ACC112 (cell line): Measurements from ENCODE around the gene LPIN3.
A peak's percentile ranks its signal among the peaks of the same experiment; 100 is the strongest.
"Not testable (repeated sequence)": the region's sequence is repeated elsewhere in the genome, so short reads cannot be mapped to it uniquely, and the experiment has no call there.

Experiments
- H2AFZ ChIP-seq: fragments of 200-600 bp; sonication (generic); one replicate; pipeline ENCODE4 v1.6.0; 2017; ENCODE audit warnings: antibody characterized with exemption, low read length; ENCODE audit not compliant: unreplicated experiment
- H3K27ac ChIP-seq: fragments of 200-600 bp; sonication (generic); 2 replicates; pipeline ENCODE4 v1.5.1; 2014; ENCODE audit warnings: low read depth, mild to moderate bottlenecking, antibody characterized with exemption, low read length, moderate library complexity
- H3K27me3 ChIP-seq: fragments of 200-600 bp; sonication (generic); 2 replicates; pipeline ENCODE4 v1.6.1; 2014; ENCODE audit warnings: mild to moderate bottlenecking, antibody characterized with exemption, low read length, moderate library complexity, mixed read lengths; ENCODE audit not compliant: insufficient read depth
- H3K36me3 ChIP-seq: fragments of 200-600 bp; sonication (generic); 2 replicates; pipeline ENCODE4 v1.6.1; 2016; ENCODE audit warnings: mild to moderate bottlenecking, antibody characterized with exemption, low read length, moderate library complexity, mixed read lengths; ENCODE audit not compliant: insufficient read depth
- H3K4me1 ChIP-seq: fragments of 200-600 bp; sonication (generic); one replicate; pipeline ENCODE4 v1.6.1; 2016; ENCODE audit warnings: low read length, mixed read lengths; ENCODE audit not compliant: insufficient read depth, unreplicated experiment, control insufficient read depth
- H3K4me3 ChIP-seq: fragments of 200-600 bp; sonication (generic); 2 replicates; pipeline ENCODE4 v1.5.1; 2014; ENCODE audit warnings: mild to moderate bottlenecking, low read depth, low read length
- H3K79me2 ChIP-seq: fragments of 200-600 bp; sonication (generic); one replicate; pipeline ENCODE4 v1.6.0; 2016; ENCODE audit warnings: low read length; ENCODE audit not compliant: control insufficient read depth, unreplicated experiment, insufficient read depth

Gene LPIN3

DNA sequence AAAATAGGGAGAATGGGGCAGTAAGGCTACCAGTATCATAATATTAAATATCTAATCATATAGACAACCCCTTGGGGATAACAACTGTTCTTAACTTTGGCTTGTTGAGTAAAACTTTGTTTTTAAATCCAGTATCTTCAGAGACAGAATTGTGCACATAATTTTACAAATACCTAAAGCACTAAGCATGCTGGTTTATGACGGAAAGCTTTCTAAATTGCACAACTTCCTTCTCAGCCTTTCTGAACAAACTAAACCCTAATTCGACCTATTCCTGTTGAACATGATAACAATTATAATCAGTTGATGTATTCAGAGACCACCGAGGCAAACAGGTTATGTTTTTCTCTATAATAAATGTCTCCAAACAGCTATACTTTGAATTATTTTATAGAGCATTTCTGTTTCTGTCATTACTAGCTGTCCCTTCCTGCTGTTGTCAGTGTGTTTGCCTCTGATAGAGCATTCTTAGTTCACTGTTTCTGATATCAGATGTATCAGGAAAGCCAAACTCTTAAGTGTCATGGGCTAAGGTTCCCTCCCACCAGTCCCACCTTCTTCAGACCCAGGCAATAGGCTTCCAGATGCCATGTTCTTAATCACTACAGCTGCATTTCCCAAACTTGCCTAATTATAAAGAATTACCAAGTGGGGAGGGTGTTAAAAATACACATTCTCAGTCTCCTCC, 31.8 kb upstream of the LPIN3 start:
- H3K36me3 ChIP-seq: peaks cover 11% of the 10 kb centered on the region; the same call in 1 of the 2 replicates

GRCh38 chr20:41309817-41310216, 30.8 kb upstream of the LPIN3 start:
- H3K27ac ChIP-seq: peak overlapping the region; percentile 88
- no peaks in the 10 kb centered on the region for H3K27me3 ChIP-seq
- H3K36me3 ChIP-seq: peaks cover 11% of the 10 kb centered on the region; the same call in 1 of the 2 replicates
- no peak overlapping the region for H2AFZ ChIP-seq
- H3K79me2 ChIP-seq: peaks cover 82% of the 10 kb centered on the region
- H3K4me1 ChIP-seq: peaks cover 38% of the 10 kb centered on the region
- H3K4me3 ChIP-seq: no peak overlapping the region

More for the DNA sequence above, 31.8 kb upstream of the LPIN3 start:
- H3K27me3 ChIP-seq: no peaks in the 10 kb centered on the region
- no peak overlapping the region for H3K4me3 ChIP-seq
- H3K79me2 ChIP-seq: peaks cover 82% of the 10 kb centered on the region
- H3K27ac ChIP-seq: peak overlapping the region; percentile 88
- H3K4me1 ChIP-seq: peaks cover 38% of the 10 kb centered on the region
- no peak overlapping the region for H2AFZ ChIP-seq

GRCh38 chr20:41312009-41312408, 28.6 kb upstream of the LPIN3 start:
- H3K79me2 ChIP-seq: peaks cover 87% of the 10 kb centered on the region
- H3K4me3 ChIP-seq, H3K27ac ChIP-seq, H3K27me3 ChIP-seq, H2AFZ ChIP-seq, H3K36me3 ChIP-seq: not testable (repeated sequence)
- peaks cover 42% of the 10 kb centered on the region for H3K4me1 ChIP-seq

DNA sequence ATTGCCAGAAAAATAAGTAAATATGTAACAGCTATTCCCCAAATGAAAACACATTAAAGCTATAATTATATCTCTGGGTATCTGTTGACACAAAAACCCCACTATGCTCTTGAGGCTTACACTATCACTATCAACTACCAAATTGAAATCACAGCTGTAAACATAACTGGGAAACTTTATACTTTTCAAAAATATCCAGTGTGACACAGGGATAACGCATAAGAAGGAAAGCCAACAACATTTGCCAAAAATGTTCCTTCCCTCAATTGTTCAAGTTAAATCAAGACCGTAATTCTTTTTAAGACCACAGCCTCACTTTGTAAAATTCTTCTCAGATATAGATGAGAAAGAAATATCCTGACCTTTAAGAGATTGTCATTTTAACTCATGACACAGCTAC, 26.2 kb upstream of the LPIN3 start:
- Histone ChIP-seq H3K36me3 (peaks cover 9% of the 10 kb centered on the region; the same call in 1 of the 2 replicates), H3K27ac (peak overlapping the region; percentile 24), H3K79me2 (peaks cover 70% of the 10 kb centered on the region), H3K4me1 (peaks cover 28% of the 10 kb centered on the region), H3K27me3 (no peaks in the 10 kb centered on the region), H2AFZ (no peak overlapping the region), H3K4me3 (peak overlapping the region; percentile 32)

DNA sequence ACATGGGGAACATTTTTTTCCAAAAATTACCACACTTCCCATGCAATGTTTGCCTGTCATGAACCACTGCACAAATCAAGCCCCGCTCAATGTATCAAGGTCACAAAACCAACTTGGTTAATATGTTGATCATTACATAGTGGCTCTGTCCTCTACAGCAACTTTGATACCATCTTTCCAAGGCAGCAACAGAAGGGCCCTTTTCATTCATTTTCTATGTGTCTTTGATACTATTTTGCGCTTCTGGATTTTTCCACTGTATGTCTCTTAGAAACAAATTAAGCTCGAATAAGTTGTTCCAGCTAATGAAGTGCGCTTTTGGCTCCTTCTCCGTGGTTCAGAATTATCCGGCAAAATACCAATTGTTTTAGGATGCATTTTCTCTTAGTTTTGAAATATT, 24.6 kb upstream of the LPIN3 start:
- peak overlapping the region; percentile 84 for H3K27ac ChIP-seq
- H3K27me3 ChIP-seq: no peaks in the 10 kb centered on the region
- peaks cover 30% of the 10 kb centered on the region for H3K4me1 ChIP-seq
- H3K79me2 ChIP-seq: peaks cover 58% of the 10 kb centered on the region
- H3K36me3 ChIP-seq: peaks cover 9% of the 10 kb centered on the region; the same call in 1 of the 2 replicates
- H2AFZ ChIP-seq: no peak overlapping the region
- peak overlapping the region; percentile 83 for H3K4me3 ChIP-seq

DNA sequence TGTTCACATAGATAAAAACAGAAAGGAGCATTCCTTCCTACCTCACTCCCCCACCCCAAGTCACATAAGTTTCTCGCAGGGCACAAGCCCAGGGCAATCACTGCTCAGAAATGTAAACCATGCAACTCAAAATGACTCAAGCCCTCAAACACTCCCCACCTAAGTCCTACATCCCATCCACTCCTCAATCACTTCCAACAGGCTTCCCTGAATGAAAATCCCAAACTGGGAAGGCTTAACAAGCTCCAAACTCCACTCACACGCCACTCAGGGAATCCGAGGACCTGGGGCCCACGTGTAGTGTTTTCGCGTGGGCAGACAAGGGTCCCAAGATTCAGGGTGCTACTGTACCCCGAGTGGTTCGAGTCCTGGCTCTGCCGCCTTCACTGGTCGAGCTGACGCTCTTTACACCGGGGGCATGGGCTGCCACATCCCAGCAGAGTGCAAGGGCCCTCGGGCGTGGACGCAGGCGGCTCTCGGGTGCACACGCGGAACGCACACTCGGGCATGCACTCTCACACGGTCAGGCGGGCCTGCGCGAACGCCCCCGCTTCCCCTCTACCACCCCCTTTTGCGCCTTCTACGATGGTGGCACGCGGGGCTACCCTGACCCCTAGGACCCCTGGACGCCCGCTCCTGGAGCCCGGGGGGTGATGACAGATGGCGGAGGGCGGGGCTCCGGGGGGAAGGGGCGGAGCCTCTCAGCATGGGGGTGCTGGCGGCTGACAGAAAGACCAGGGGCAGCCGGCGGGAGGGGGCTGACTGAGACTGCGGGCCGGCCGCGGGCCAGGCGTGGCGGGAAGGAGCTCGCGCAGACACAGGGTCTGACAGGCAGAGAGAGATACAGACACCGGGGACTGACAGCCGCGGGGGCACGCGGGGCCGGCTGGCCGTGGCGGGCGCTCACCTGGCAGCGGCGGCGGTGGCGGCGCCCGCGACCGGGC, 23.7 kb upstream of the LPIN3 start:
- Histone ChIP-seq H2AFZ (peak overlapping the region; percentile 74), H3K36me3 (peaks cover 9% of the 10 kb centered on the region; the same call in 1 of the 2 replicates), H3K79me2 (peaks cover 51% of the 10 kb centered on the region), H3K27me3 (no peaks in the 10 kb centered on the region), H3K4me3 (peak overlapping the region; percentile 83), H3K4me1 (peaks cover 37% of the 10 kb centered on the region), H3K27ac (peak overlapping the region; percentile 84)

DNA sequence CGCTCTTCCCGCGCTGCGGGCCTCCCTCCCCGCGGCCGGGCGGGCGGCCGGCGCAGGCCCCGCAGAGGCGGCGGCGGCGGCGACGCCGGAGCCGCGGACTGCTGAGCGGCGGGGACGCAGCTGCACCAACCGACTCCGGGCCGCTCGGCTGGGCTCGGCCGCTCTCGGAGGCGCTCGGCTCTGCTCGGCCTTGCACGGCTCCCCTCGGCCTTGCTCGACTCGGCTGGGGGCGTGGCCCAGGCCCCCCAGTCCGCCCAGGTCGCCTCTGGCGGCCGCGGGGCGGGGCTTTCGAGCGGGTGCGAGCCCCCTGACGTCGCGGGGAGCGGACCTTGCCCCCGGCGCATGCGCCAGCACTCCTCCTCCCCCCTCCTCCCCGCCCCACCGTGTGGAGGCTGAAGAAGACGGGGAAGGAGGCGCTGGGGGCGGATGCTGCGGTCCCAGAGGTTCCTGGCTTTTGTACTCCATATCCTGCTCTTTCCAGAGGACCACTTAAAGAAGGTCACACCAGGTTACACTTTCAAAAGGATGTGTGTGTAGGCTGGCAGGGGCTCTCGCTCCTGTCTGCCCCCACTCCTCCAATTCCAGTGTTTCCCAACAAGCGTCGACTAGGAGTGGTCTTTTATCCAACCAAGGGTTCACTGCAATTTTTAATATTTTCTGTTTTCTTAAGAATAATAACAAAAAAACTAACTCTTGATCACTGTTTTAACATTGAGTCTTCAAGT, 22.9 kb upstream of the LPIN3 start, which contains the start of gene ZHX3:
ZHX3 (minus strand) TSS at position 186 of the 725 bp plus-strand sequence. CDS start 112,815 bp downstream, outside the sequence.
- no peaks in the 10 kb centered on the region for H3K27me3 ChIP-seq
- peak within 1 kb of the TSS; percentile 84 for H3K27ac ChIP-seq
- 0 out of 2 replicates have a peak, but pooled peaks cover 3% of the 10 kb centered on the region for H3K36me3 ChIP-seq
- peak within 1 kb of the TSS; percentile 83 for H3K4me3 ChIP-seq
- H2AFZ ChIP-seq: peak within 1 kb of the TSS; percentile 74
- peaks cover 37% of the 10 kb centered on the region for H3K4me1 ChIP-seq
- peaks cover 43% of the 10 kb centered on the region for H3K79me2 ChIP-seq

DNA sequence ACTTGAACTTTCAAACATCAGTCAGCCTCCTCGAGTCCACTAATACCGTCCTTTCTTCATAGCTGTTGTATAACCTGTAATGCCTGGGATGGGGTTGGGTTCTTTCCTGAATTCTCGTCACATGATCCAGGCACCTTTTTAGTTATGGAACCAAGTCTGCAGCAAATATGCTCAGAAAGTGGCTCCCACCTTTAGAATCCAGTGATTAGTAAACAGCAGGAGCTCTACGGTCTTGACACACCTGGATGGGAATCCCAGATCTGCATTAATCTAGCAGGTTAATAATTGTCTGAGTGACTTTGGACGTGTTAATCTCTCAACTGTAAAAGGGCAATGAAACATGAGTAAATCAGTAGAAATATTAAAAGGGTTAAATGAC, 22.4 kb upstream of the LPIN3 start:
- Histone ChIP-seq H3K27ac (peak overlapping the region; percentile 37), H3K79me2 (peaks cover 37% of the 10 kb centered on the region), H3K27me3 (no peaks in the 10 kb centered on the region), H3K4me1 (peaks cover 37% of the 10 kb centered on the region), H2AFZ (no peak overlapping the region), H3K4me3 (peak overlapping the region; percentile 77), H3K36me3 (no peaks in the 10 kb centered on the region)

DNA sequence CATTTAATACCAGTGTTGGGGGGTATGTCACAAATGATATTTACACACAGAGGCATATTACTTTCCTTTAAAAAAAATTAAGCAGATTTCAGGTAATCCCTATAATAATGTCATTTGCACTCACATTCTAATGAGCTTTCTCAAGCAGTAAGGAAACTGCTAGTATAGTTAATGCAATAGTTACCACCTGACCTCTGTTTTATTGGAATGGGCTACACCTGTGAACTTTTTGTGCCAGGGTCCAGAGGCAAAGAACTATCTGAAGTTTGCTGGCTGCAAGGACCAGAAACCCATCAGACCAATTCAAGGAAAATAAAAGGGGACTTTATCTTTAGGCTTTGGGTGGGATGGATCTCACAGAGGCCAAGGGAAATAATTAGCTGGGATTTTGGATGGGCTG, 20.2 kb upstream of the LPIN3 start:
- Histone ChIP-seq H2AFZ (no peak overlapping the region), H3K27me3 (no peaks in the 10 kb centered on the region), H3K36me3 (no peaks in the 10 kb centered on the region), H3K4me3 (no peak overlapping the region), H3K27ac (no peak overlapping the region), H3K79me2 (peaks cover 17% of the 10 kb centered on the region), H3K4me1 (peaks cover 29% of the 10 kb centered on the region)

GRCh38 chr20:41320976-41321375, 19.6 kb upstream of the LPIN3 start:
- H3K79me2 ChIP-seq: peaks cover 12% of the 10 kb centered on the region
- no peak overlapping the region for H3K4me3 ChIP-seq
- peaks cover 26% of the 10 kb centered on the region for H3K4me1 ChIP-seq
- H3K36me3 ChIP-seq: no peaks in the 10 kb centered on the region
- H2AFZ ChIP-seq: no peak overlapping the region
- H3K27ac ChIP-seq: peak overlapping the region; percentile 51; the same call in 1 of the 2 replicates
- no peaks in the 10 kb centered on the region for H3K27me3 ChIP-seq
